Osteocyte (in vitro differentiated cells): ENCODE measurements around the gene NOCT. TPM values are rescaled to one million over a fixed set of nuclear protein-coding genes. Genes with fewer than 3 reads are reported as not detected.
"Not testable (repeated sequence)": the region's sequence is repeated elsewhere in the genome, so short reads cannot be mapped to it uniquely, and the experiment has no call there.

Experiments used
- DNase-seq: peaks from one replicate; pipeline ENCODE4 v3.0.0; 2021; ENCODE audit warnings: mixed read lengths; ENCODE audit not compliant: unreplicated experiment; ENCODE audit errors: extremely low spot score
- H3K27ac Mint-ChIP-seq: one replicate; pipeline ENCODE4 v1.8.0; 2021; ENCODE audit warnings: mild to moderate bottlenecking, mixed read lengths; ENCODE audit not compliant: unreplicated experiment
- H3K27me3 Mint-ChIP-seq: one replicate; pipeline ENCODE4 v1.8.0; 2021; ENCODE audit warnings: mixed read lengths; ENCODE audit not compliant: unreplicated experiment
- H3K36me3 Mint-ChIP-seq: one replicate; pipeline ENCODE4 v1.8.0; 2021; ENCODE audit warnings: mixed read lengths; ENCODE audit not compliant: unreplicated experiment
- H3K4me1 Mint-ChIP-seq: one replicate; pipeline ENCODE4 v1.8.0; 2021; ENCODE audit warnings: mixed read lengths; ENCODE audit not compliant: unreplicated experiment
- H3K4me3 Mint-ChIP-seq: one replicate; pipeline ENCODE4 v1.8.0; 2021; ENCODE audit warnings: mild to moderate bottlenecking, moderate library complexity, mixed read lengths; ENCODE audit not compliant: unreplicated experiment
- H3K9me3 Mint-ChIP-seq: one replicate; pipeline ENCODE4 v1.8.0; 2021; ENCODE audit warnings: mixed read lengths; ENCODE audit not compliant: unreplicated experiment
- CTCF ChIP-seq: fragments of 200-600 bp; sonication (generic); IDR thresholded peaks from 2 replicates; pipeline ENCODE4 v1.5.0; 2021; ENCODE audit warnings: antibody characterized with exemption, mild to moderate bottlenecking, moderate library complexity
- total RNA-seq: library from RNA; stranded (reverse); gene quantifications from 2 replicates; pipeline ENCODE4 v1.2.1, GENCODE V29; 2021

The NOCT gene
- total RNA-seq, 1 donor from 2014 or later: 16.0 TPM

- DNase-seq: no peak
- Mint-ChIP-seq H3K36me3 (peaks cover 31% of the 10 kb centered on the region), H3K4me3 (no peak overlapping the region)
Measured at GRCh38 chr4:139044291-139044690, 28.7 kb downstream of the NOCT start.

GRCh38 chr4:139048026-139048425 lies 32.4 kb downstream of the NOCT start:
- H3K4me1 Mint-ChIP-seq: peaks cover 13% of the 10 kb centered on the region
- H3K9me3 Mint-ChIP-seq: no peaks in the 10 kb centered on the region
- H3K27ac Mint-ChIP-seq: no peak overlapping the region
- H3K36me3 Mint-ChIP-seq: peaks cover 33% of the 10 kb centered on the region
- H3K27me3 Mint-ChIP-seq: no peaks in the 10 kb centered on the region
- DNase-seq: no peak
- TF ChIP-seq CTCF: no peak
- H3K4me3 Mint-ChIP-seq: no peak overlapping the region

More at GRCh38 chr4:139044291-139044690, 28.7 kb downstream of the NOCT start:
- H3K4me1 Mint-ChIP-seq: peaks cover 11% of the 10 kb centered on the region
- TF ChIP-seq CTCF: no peak
- H3K9me3 Mint-ChIP-seq: no peaks in the 10 kb centered on the region
- H3K27me3 Mint-ChIP-seq: no peaks in the 10 kb centered on the region
- H3K27ac Mint-ChIP-seq: peak overlapping the region; percentile 28

- peaks cover 21% of the 10 kb centered on the region for H3K4me1 Mint-ChIP-seq
- no peak overlapping the region for H3K4me3 Mint-ChIP-seq
- H3K9me3 Mint-ChIP-seq: no peaks in the 10 kb centered on the region
- DNase-seq: no peak
- no peak for TF ChIP-seq CTCF
- peak overlapping the region; percentile 54 for H3K27ac Mint-ChIP-seq
- peaks cover 32% of the 10 kb centered on the region for H3K36me3 Mint-ChIP-seq
- H3K27me3 Mint-ChIP-seq: no peaks in the 10 kb centered on the region
Measured at GRCh38 chr4:139050446-139050845, 34.9 kb downstream of the NOCT start.

GRCh38 chr4:139053909-139054308 lies 38.3 kb downstream of the NOCT start:
- H3K9me3 Mint-ChIP-seq: no peaks in the 10 kb centered on the region
- no peak for TF ChIP-seq CTCF
- no peaks in the 10 kb centered on the region for H3K27me3 Mint-ChIP-seq
- no peak overlapping the region for H3K27ac Mint-ChIP-seq
- H3K4me3 Mint-ChIP-seq: no peak overlapping the region
- H3K36me3 Mint-ChIP-seq: peaks cover 38% of the 10 kb centered on the region
- H3K4me1 Mint-ChIP-seq: peaks cover 20% of the 10 kb centered on the region
- DNase-seq: no peak

- TF ChIP-seq CTCF: no peak
- Mint-ChIP-seq H3K4me1 (peaks cover 14% of the 10 kb centered on the region), H3K4me3 (no peak overlapping the region), H3K9me3 (no peaks in the 10 kb centered on the region), H3K36me3 (peaks cover 44% of the 10 kb centered on the region), H3K27ac (peak overlapping the region; percentile 40), H3K27me3 (no peaks in the 10 kb centered on the region)
- no peak for DNase-seq
Measured at GRCh38 chr4:139054791-139055505, 39.4 kb downstream of the NOCT start.

- H3K36me3 Mint-ChIP-seq: peaks cover 53% of the 10 kb centered on the region
- not testable (repeated sequence) for H3K4me3 Mint-ChIP-seq
Measured at GRCh38 chr4:139059026-139059425, 43.4 kb downstream of the NOCT start.

More at GRCh38 chr4:139059026-139059425, 43.4 kb downstream of the NOCT start:
- DNase-seq, H3K27me3 Mint-ChIP-seq, H3K27ac Mint-ChIP-seq, H3K9me3 Mint-ChIP-seq: not testable (repeated sequence)
- H3K4me1 Mint-ChIP-seq: peaks cover 12% of the 10 kb centered on the region
